Pons (tissue), 1 donor: Measurements from ENCODE around the gene HSPA5.
"Not testable (repeated sequence)": the region's sequence is repeated elsewhere in the genome, so short reads cannot be mapped to it uniquely, and the experiment has no call there.

Source experiments
- DNase-seq: peaks from one replicate; pipeline ENCODE4 v3.0.0-alpha.2; 2016; ENCODE audit warnings: low spot score

Gene HSPA5

DNA sequence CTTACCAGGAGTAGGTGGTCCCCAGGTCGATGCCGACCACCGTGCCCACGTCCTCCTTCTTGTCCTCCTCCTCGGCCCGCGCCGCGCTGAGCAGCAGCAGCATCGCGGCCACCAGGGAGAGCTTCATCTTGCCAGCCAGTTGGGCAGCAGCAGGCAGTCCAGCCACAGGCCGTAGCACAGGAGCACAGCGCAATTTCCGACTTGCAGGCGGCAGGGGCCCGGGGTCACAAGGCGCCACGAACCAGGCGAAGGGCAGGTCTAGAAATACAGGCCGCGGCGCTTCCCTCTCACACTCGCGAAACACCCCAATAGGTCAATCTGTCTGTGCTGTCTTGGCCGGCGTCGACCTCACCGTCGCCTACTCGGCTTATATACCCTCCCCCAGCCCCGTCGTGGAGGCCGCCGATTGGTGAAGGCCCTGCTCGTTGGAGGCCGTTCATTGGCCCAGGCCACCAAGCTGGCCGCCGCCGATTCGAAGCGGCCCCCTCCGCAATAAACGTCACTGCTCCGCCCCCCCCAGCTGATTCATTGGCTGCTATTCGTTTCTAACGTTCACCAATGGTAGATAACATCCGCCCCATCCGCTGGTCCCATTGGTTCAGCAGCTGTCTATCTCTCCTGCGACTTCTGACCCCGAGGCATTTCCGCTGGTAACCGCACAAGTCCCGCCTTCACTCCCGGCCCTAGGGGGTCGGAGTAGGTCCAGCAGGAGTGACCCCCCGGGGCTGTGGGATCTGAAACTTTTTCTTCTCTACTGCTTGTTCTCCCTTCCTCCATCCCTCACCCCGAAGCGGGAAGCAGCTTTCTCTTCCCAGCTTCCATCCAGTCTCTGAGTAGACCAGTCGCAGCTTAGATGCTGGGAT lies at the start of gene HSPA5:
Gene HSPA5, minus strand, starts transcription at position 344 of the 863 bp plus-strand sequence. Its CDS starts 217 bp downstream, at position 127.
- DNase-seq, result peak; percentile 100

DNA sequence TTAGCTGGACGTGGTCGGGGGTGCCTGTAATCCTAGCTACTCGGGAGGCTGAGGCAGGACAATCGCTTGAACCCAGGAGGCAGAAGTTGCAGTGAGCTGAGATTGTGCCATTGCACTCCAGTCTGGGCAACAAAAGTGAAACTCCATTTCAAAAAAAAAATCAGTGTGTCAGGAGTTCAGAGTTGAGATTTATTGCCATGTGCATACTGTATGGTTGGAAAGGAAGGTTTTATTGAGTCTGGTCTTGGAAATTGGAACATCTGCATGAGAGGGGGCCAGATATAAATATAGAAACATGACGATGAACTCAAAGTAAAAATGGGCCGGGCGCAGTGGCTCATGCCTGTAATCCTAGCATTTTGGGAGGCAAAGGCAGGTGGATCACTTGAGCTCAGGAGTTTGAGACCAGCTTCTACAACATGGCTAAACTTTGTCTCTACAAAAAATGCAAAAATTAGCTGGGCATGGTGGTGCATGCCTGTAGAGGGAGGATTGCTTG lies 45.8 kb upstream of the HSPA5 start:
- DNase-seq, result not testable (repeated sequence)

DNA sequence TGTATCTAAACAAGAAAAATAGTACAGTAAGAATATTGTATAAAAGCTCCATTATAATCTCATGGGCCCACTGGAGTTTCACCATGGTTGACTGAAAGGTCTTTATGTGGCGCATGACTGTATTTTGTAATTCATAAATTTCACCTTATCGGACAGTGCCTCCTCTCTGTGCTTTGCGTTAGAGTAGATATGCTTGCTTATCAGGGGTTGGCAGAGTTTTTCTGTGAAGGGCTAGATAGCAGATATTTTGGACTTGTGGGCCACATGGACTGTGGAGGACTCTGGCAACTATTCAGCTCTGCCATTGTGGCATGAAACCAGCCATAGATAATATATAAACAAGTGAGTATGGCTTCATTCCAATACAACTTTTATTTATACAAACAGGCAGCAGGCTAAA lies 43.7 kb upstream of the HSPA5 start:
- DNase-seq, result no peak

DNA sequence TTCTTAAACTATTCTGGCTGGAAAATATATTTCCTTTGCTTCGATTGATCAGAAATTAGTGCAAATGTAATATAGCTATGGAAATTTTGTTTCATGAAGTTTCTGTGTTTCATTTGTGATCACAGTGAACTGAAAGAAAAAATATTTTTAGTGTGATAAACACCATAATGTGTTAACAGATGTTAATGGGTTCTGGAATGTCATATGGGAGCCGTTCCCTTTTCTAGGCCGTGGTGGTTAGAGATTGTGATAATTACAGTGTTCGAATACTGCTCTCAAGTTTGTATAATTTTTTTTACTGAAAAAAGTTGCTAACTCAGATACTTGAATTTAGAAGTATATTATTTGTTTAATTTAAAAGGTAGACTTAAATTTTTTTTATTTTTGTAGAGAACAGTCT lies 39.8 kb upstream of the HSPA5 start:
- DNase-seq, result no peak

DNA sequence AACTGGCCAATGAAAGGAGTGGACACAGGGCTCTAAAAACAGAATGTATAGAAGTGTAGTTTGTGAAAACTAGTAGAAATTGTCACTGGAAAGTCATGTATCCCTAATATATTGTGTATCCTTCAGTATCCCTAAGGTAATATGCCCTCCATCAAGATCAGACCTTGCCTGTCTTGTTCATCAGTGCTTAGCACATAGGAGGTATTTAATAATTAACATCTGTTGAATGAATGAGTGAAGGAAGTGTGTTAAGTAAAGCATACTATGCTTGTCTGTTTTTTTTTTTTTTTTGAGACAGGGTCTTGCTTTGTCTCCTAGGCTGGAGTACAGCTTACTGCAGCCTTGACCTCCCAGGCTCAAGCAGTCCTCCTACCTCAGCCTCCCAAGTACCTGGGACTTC lies 36.3 kb upstream of the HSPA5 start:
- DNase-seq, result no peak

DNA sequence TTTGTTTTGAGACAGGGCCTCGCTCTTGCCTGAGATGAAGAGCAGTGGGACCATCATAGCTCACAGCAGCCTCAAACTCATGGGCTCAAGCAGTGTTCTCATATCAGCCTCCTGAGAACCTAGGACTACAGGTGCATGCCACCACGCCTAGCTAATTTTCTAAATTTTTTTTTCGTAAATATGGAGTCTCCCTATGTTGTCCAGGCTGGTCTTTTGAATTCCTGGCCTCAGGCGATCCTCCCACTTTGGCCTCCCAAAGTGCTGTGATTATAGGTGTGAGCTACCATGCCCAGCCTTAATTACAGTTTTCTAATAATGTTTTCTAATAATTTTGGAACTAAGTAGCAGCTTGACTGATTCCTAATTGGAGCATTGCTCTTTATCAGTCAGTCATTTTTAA lies 35.6 kb upstream of the HSPA5 start:
- no peak for DNase-seq

DNA sequence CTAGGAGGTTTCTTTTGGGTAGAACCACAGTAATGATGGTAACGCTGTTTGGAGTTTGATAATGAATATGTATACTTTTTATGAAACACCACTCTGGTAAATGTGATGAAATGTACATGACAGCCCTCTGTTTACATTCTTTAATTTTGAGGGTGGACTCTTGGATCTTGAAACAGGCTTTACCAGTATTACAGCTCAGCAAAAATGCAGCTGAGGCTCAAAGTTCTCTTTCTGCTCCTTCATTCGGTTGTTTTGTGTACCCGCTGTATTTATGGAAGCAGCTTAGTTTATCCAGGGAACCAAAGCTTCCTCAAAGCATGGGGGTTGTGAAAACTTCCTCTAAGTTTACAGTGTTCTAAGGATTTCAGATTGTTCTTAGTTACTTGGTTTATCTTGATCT lies 31.6 kb upstream of the HSPA5 start:
- DNase-seq, result peak; percentile 35

DNA sequence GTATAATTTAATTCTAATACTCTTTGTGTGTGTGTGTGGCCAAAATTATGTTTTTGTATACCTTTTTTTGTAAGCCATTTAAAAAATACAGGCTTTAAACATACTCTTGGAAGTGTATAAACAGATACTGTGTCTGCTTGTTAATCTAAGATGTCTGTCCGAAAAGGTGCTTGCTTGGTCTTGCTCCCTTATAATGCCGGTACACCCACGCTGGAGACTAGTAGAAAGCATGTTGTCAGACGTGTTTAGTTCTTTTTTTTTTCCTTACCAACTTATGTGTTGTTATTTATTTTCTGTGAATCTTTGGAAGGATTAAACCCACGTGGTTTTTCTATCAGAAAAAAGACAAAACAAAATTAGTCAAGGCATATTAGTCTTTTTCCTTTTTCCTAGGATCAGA lies 29.9 kb upstream of the HSPA5 start:
- DNase-seq, result no peak

DNA sequence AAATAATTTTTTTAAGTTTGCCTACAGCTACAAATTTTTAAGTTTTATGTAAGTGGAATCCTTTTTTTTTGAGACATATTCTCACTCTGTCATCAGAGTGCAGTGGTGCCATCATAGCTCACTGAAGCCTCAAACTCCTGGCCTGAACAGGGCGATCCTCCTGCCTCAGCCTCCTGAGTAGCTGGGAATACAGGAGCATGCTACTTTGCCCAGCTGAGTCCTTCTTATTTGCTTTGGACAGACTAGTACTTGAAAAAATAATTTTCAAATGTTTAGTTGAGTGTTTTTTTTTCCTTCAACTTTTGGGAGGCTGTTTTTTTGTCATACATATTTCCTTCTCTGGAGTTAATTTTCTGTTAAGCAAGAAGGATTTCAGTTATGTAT lies 27.9 kb upstream of the HSPA5 start:
- no peak for DNase-seq

DNA sequence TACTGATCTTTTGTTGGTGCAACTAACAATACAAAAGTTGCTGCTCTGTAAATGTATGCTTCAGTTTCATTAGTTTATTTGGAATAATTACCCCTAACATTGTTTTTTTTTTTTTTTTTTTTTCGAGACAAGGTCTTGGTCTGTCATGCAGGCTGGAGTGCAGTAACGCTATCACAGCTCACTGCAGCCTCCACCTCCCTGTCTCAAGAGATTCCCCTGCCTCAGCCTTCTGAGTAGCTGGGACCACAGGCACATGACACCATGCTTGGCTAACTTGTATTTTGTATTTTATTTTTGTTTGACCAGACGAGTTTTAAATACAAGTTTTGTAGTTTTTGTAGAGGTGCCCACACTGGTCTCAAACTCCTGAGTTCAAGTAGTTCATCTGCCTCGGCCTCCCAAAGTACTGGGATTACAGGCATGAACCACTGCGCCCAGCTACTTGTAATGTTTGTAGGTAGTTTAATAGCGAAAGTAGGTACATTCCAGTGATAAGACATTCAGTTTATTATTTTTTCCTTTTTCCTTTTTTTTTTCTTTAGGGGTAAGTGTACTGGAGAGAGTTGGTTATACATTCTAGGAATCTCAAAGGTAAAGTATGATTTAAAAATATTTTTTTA lies 27.4 kb upstream of the HSPA5 start:
- DNase-seq, result no peak

DNA sequence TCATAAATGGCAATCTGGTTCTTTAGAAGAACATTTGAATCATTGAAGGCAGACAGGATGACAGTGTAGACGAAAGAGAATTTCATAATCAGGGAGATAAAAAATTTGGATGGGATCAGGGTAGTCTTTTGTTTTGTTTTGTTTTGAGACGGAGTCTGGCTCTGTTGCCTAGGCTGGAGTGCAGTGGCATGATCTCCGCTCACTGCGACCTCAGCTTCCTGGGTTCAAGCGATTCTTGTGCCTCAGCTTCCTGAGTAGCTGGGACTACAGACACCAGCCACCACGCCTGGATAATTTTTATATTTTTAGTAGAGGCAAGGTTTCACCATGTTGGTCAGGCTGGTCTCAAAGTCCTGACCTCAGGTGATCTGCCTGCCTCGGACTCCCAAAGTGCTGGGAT lies 22.9 kb upstream of the HSPA5 start:
- DNase-seq, result not testable (repeated sequence)

DNA sequence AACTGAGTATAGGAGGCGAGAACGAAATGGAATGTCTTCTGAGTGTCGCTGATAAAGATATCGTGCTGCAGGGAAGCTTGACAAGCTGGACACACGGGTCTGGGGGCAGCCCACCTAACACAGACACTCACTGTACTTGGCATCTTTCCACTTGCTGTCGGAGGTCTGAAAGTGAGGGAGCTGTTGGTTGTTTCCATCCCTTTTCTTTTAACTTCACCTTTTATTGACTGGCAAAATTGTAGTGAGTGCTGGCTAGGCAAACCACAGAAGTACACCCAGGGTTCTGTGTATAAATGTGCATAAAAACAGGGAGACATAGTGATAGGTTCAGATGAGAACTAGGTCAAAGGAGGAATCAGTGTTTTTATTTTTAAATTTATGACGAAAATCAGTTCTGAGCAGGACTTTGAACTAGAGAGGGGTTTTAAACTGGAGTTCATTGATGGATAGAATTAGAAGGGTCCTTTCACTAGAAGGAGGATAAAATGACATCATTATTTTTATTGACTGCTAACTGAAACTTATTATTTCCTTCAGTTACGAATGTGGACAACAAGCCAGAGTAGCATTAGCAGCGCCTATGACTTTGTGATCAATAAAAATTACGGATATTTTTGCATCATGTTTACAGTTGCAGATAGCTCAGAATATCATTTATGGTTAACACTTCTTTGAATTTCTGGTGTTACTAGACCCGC lies 21.3 kb upstream of the HSPA5 start:
- no peak for DNase-seq

DNA sequence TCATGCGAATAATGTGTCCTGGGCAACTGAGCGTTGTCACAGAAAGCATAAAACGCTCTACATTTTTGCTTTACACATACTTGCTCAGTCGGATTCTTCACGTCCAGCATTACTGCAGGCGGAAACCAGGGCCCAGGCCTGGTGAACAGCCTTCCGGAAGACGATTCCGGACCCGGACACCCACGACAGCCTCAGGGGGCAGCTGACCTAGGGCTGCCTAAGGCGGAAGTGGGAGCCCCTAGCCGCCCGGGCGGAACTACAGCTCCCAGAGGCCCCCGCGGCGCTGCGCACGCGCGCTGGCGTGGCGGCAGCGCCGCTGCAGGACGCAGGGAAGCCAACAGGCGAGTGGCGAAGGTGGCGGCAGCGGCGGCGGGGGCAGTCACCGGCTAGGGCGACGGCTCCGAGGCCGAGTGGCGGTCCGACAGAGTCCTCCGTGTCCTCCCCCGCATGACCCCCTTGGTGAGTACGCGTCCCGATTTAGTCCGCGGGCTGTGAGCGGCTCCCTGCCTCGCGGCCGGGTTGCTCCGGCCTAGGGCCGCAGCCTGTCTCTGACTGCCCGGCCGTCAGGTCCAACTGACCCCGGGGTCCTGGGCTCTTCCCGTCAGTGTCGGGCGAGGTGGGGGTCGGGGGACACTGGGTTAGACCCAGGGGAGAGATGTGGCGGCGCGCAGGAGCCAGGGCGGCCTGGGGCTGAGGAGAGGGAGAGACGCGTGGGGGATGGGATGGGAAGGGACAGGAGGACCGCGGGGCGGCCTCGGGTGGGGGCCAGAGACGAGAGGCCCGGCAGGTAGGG lies 20.6 kb upstream of the HSPA5 start, which contains the start of gene GAPVD1:
Gene GAPVD1, plus strand, starts transcription at position 326 of the 793 bp plus-strand sequence. CDS start 37,096 bp downstream, outside the sequence.
- peak; percentile 92 for DNase-seq

DNA sequence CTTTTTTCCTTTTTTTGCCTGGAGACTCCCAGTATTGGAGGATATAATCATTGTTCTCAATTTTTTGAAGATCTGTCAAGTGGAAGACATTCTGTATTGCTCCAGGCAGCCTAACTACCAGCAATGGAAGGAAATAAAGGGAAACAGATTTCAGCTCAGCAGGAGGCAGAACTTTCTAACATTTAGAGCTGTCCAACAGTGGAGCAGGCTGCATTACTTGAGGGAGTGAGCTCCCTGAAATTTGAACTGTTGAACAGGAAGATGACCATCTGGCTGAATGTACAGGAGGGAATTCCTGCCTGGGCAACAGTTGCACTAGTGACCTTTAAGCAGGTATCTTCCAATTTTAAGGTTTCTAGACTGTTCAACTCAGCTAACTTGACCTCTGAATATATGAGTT lies 19.4 kb upstream of the HSPA5 start:
- DNase-seq, result peak; percentile 31

DNA sequence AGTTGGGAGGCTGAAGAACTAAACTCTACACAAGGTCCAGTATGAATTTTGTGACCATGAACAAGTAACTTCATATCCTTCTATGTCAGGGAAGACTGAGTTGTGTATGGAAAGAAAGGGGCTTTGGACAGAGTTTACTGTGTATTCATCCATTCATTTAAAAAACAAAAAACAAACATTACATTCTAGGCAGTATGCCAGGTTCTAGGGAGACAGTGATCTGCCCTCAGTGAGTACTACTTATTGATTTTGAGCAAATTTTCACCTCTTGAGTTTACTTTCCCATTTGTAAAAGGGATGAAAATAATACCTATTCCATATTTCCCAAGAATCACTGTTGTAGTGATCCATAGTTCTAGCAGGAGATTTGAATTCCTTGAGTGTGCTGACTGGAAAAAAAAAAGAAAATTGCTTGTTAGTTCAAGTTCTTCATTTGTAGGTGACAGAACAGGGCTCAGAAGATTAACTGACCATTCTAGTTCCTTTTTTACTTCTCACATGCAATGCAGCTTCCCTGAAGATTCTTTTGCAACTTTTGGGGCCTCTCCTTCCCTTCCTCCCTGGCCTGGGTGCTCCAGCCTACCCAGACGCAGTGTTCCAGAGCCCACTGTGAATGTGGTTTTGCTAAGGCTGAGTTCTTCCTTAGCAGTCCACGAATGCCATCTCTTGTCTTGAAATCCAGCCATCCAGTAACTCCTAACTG lies 17.8 kb upstream of the HSPA5 start:
- DNase-seq, result peak; percentile 54

DNA sequence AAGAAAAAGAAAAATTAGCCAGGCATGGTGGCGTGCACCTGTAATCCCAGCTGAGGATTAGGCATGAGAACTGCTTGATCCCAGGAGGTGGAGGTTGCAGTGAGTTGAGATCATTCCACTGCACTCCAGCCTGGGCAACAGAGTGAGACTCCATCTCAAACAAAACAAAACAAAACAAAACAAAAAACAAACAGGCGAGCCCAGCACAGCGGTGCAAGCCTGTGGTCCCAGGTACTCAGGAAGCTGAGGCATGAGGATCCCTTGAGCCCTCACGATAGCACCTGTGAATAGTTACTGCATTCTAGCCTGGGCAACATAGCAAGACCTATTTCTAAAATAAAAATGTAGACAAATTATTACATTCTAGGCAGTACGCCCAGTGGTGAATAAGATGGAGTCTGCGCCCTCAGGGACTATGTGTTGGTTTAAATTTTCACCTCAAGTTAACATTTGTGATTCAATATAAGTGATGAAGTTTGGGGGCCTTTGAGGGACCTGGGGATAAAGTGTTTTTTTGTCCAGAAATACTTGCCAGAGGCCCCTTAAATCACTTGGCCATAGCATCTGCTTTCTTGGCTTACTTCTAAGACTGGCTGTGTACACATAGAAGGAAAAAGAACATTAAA lies 17.1 kb upstream of the HSPA5 start:
- DNase-seq, result no peak

DNA sequence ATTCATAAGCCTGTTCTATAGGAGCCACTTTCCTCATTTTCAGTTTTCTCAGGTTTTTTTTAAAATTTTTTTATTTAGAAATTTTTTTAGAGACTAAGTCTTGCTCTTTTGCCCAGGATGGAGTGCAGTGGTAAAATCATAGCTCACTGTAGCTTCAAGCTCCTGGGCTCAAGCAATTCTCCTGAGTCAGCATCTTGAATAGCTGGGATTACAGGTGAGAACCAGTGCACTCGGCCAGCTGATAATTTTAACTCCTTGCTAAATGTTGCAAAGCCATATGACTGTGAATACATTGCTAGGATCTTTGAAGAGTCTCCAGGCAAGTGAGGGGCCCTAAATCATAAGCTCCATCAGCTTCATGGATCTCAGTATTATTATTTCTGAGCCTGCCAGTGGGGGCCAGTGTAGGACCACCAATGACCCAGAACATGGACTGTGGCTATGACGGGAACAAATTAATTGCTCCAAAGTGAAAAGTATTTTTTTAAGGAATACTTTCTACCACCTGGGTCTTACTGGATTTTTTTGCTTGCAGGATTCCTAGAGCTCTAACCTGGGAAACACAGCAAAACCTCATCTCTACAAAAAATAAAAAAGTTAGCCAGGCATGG lies 14.7 kb upstream of the HSPA5 start:
- DNase-seq, result no peak

DNA sequence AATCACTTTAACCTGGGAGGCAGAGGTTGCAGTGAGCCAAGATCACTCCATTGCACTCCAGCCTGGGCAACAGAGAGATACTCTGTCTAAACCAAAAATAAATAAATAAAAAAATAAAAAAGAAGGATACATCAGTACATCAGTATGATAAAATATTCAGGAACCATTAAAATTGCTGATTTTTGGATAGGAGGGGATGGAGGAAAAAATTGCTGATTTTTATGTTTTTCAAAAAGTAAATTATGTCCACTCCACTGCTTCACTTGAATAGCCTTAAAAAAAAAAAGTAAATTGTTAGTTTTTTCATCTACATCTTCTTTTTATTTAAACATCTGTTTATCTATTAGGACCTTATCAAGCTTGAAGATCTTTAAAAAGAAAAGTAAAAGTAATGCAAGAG lies 13.1 kb upstream of the HSPA5 start:
- no peak for DNase-seq

DNA sequence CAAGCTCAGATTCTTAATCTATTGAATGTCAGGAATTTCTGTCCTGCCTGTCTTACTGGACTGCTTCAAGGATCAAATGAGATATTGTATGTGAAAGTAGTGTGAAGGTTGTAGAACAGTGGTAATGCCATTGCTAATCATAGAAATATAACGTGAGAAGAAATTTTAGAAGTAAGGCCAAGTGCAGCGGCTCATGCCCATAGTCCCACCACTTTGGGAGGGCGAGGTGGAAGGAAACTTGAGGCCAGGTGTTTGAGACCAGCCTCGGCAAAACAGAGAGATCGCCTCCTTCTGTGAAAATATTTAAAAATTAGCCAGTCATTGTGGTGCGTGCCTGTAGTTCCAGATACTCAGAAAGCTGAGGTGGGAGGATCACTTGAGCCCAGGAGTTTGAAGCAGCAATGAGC lies 5.1 kb upstream of the HSPA5 start:
- no peak for DNase-seq

DNA sequence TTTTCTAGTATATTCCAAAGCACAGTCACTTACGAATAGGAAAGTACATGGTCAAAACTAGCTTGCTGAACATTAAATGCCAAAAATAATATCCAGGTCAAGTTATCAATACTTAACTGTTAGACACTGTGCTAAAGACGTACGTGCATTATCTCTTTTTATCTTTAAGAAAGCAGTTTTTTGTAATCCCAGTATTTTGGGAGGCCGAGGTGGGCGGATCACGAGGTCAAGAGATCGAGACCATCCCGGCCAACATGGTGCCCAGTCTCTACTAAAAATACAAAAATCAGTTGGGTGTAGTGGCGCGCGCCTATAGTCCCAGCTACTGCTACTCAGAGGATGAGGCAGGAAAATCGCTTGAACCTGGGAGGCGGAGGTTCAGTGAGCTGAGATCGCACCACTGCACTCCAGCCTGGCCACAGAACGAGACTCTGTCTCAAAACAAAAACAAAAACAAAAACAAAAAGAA lies 2.7 kb upstream of the HSPA5 start:
- DNase-seq, result no peak
